SH-SY5Y (cell line): ENCODE data around the gene POLR1H.

Experiments
- GATA2 ChIP-seq: IDR thresholded peaks from 2 replicates; pipeline ENCODE4 v1.6.1; 2011; ENCODE audit warnings: mild to moderate bottlenecking, low read depth, low read length
- GATA3 ChIP-seq: IDR thresholded peaks from 2 replicates; pipeline ENCODE4 v1.6.1; 2011; ENCODE audit warnings: low read depth, mild to moderate bottlenecking, low read length, moderate library complexity

POLR1H gene

DNA sequence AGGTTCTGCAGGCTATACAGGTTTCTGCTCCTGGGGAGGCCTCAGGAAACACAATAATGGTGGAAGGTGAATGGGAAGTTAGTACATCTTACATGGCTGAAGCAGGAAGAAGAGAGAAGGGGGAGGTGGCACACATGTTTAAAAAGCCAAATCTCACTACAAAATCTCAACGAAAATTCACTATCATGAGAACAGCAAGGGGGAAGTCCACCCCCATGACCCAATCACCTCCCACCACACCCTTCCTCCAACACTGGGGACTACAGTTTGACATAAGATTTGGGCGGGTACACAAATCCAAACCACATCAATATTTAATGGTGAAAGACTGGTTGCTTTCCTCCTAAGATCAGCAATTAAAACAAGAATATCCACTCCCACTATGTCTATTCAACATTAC is 13.8 kb upstream of the POLR1H start:
- TF ChIP-seq GATA3 = no peak
- TF ChIP-seq GATA2 = no peak

DNA sequence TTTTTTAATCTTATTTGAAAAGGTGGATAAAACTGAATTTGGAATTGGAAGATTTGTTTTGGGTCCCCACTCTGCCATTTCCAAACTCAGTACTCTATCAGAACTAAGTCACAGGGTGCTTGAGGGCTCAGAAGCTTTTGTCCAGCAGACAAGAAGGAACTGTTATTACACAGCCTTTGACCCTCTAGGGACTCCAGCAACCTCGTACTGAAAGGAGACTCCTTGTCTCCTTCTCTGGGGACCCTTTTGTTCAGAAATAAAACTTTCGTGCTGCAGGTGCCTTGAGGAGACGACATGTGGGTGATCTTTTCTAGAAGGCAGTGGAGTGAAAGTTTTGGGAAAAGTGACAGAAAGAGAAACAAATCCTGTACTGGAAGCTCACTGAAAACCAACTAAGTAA is 7.4 kb upstream of the POLR1H start:
- TF ChIP-seq GATA2 = no peak
- TF ChIP-seq GATA3 = no peak

DNA sequence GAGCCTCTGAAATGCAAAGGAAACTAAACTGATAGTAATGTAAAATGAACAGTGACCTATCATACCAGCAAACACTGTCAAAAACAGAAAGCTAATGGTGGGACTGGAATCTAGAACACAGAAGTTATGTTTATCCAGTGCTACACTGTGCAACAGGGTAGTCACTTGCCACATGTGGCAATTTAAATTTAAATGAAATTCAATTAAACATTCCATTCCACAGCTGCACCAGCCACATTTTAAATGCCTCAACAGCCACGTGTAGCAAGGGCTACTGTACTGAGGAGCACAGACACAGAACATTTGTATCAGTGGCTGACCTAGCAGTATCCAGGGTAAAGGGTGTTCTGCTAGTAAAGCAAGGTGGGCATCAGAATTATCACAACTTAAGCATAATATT is 5.6 kb upstream of the POLR1H start:
- TF ChIP-seq GATA2 (no peak), GATA3 (no peak)

DNA sequence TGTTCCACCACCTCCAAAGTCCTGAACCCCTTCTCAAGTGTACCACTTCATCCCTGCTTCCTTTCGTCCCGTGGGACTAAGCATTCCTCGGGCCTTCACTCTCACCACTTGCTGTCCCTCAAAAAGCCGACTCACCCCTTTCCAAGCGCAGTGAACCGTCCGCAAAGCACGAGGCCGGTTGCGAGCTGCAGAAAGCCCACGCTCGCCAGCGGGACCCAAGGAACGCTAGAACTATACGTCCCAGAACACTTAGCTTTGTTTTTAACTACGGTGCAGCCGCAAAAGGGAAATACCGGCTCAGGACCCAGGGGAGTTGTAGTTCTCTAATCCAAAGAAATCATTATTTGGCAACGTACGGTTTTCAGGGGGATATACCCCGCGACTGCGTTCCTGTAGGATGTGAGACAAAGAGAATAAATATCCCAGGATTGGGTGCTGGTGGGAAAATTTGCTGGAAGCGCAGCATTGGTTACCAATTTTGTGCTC is 416 bp upstream of the POLR1H start:
- TF ChIP-seq GATA3 (no peak), GATA2 (no peak)

DNA sequence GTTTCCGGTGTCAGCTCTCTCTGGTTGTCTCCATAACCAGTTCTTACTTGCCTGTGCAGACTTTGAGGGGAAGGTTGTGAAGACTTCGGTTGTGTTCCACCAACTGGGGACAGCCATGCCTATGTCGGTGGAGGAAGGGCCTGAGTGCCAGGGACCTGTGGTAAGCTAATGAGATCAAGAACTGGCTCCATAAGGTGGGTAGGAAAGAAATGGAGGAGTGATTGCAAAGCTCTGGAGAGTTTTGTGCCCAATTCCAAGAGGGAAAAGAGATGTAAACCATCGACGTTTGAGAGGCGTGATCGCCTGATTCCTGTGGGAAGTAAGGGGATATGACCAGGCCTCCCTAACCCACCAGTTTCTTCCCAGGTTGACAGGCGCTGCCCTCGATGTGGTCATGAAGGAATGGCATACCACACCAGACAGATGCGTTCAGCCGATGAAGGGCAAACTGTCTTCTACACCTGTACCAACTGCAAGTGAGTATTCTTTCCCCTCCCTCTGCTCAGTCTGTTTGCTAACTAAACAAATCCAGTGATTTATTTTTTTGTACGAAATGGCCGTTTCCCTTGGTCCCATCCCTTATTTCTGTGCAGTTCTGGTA is 893 bp downstream of the POLR1H start:
- TF ChIP-seq GATA2 (no peak), GATA3 (no peak)

DNA sequence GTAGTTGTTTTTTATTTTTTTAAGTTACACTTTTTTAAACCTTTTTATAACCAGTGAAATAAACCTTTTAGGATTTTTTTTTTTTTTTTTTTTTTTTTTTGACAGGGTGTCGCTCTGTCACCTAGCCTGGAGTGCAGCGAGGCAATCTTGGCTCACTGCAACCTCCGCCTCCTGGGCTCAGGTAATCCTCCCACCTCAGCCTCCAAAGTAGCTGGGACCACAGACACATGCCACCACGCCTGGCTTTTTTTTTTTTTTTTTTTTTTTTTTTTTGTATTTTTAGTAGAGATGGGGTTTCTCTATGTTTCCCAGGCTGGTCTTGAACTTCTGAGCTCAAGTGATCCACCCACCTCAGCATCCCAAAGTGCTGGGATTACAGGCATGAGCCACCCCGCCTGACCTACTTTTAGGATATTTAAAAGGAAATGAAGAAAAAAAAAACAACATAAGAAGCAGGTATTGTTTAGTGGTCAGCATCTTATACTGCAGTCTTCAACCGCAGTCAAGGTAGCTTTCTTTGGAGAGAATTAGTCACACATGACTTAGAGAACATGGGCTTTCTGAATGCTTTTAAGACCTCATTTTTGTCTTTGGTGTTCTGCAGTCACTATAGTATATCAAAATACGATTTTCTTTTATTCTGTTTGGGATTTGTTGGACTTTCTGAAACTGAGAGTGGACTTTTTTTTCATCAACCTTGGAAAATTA is 1.6 kb downstream of the POLR1H start:
- TF ChIP-seq GATA2 (no peak), GATA3 (no peak)

DNA sequence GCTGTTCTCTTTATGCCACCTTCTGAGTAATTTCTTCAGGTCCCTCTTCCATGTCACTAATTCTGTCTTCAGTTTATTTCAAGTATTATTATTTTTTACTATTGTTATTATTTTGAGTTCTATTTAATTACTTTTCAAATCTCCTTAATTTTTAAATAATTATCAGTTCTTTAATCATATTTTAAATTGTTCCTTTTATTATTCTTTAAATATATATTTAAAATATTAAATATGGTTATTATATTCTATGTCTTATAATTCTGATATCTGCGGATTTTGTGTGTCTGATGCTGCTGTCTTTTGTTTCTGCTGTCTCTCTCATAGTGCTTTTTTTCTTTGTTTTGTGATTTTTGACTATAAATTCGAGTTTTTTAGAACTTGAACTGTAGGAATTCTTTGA is 2.2 kb downstream of the POLR1H start:
- TF ChIP-seq GATA3 (no peak), GATA2 (no peak)

DNA sequence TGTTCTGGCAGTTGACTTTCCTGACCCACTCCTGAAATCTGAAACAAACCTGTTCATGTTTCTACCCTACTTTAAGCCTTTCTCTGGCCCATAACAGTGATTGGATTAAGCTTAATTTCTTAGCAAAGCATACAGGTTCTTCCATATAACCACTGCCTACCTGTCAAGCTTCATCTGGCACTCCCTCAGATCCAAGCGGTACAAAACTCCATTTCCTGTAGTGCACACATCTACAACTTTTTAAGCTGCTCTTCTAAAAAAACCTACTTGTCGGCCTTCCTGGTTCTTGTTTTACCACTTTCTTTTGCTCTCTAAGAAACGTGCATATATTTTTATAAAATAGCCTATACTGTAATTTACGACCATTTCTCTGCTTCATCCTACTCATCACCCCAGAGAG is 5.0 kb downstream of the POLR1H start:
- no peak for TF ChIP-seq GATA3
- no peak for TF ChIP-seq GATA2

DNA sequence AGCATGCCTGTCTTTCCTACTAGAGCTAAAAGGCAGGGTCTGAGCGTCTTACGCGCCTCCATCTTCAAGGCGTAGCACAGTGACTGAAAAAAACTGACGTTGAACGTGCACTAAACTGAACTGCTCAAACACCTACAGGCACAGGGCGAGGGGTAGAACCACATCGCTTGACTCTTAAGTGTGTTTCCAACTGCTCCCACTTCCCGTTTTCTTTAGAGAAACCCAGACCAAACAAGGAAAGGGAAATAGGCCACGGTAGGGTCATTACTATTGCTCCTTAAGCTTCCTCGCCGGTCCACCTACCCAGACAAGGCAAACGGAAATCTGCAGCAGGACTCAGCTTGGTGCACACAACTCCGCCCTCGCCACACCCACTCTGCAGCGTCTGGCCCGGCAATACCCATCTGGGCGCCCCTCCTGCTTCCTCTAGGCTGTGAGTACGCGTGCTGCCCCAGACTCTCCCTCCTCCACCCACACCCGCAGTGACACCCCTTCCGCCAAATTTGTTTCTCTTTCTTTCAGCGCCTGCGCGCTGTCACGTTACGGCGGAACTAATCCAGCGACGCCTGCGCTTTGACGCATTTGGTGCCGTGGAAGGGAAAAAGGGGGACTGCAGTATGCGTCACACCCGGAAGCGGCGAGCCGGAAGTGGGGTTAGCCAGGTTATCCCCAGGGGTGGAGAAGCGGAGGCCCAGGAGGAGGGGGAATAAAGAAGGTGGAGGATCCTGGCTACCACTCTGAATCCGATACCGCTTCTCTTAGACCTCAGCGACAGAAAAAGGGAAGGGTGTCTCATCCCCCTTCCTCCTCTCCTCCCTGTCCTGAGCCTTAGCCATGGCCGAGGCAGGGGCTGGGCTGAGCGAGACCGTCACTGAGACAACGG is 5.8 kb downstream of the POLR1H start, which contains the start of gene PPP1R11:
PPP1R11 (plus strand) TSS at position 622 of the 883 bp plus-strand sequence; CDS start at position 835, 213 bp downstream.
- TF ChIP-seq GATA3 = no peak
- TF ChIP-seq GATA2 = no peak

DNA sequence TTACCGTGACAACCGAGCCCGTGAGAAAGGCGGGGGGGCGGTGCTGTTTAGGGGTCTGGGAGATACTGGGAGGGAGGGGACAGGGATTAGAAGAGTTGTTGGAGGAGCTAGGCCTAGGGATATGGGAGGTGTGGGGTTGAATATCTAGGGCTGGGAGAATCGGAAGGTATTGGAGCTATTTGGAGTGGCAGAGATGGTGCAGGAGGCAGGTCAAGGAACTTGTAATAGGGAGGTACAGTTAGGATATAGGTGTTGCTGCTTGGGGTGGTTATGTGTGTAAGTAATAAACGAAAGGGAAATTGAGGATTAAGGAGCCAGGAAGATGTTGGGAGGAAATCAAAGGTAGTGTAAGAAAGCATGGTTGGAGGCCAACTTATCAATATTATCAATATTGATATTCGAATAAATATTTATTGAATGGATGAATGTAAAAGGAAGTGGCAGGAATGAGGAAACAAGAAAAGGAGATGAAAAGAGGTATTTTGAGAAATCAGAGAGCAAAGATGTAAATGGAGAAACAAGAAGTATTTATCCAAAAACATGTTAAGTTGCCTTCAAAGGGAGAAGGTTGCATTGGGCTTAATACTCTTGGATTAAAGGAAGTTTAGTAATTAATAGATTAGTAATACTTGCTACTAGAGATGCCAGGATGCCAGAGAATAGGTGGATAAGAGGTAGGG is 6.5 kb downstream of the POLR1H start:
- no peak for TF ChIP-seq GATA3
- no peak for TF ChIP-seq GATA2

DNA sequence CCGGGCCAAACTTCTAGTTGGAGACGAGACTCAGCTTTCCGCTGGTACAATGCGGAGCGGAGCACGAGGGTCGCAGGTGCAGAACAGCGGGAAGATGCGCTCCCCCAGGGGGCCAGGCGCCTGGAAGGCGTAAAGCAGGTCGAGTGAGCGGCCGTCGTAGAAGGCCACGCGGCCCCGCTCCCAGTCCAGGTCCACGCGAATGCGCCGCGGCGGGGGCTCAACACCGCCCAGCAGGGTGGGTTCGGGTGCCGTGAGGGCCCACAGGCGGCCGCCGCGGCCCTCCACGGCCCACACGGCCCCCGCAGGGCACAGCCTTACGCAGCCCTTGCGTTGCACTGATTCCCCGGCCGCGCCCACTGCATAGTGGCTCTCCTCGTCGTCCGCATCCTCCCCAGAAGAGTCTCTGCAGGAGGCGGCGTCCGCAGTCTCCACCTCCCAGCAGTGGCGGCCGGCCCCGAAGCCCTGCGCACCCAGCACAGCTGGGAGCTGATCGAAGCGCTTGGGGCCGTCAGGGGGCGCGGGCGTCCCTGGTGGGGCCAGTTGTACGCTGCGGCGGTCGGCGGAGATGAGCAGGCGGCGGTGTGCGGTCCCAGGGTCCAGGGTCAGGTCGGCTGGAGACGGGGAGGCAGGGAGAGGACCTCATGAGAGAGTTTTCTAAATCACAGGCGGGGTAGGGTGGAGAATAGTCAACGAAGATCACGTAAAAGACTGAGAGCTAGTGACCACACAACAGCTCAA is 10.2 kb downstream of the POLR1H start:
- TF ChIP-seq GATA3 = no peak
- TF ChIP-seq GATA2 = no peak

DNA sequence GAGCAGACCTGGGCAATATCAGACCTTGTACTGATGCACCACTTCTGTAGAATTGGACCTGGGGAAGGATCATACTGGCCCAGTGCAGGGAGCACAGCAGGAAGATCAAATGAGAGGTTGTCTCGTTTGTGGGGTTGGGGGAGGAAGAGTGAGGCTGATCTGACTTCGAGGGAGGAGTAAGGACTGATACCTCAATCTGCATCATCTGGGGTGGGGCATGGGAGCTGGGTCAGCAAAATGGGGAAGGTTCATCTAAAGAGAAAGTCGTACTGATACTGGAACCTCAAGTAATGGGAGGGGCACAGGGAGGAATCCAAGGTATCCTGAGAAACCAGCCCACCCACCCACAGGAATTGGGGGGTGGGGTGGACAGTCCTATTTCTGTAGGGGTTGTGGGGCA is 10.8 kb downstream of the POLR1H start:
- no peak for TF ChIP-seq GATA2
- TF ChIP-seq GATA3 = no peak
